ENCODE measurements around the gene EDEM1. TPM values are rescaled to one million over a fixed set of nuclear protein-coding genes. Genes with fewer than 3 reads are reported as not detected.
A peak's percentile ranks its signal among the peaks of the same experiment; 100 is the strongest.

The EDEM1 gene
- total RNA-seq, 8 experiments from 2014 or later: 8.5 to 33.6 (median 13.3) TPM

DNA sequence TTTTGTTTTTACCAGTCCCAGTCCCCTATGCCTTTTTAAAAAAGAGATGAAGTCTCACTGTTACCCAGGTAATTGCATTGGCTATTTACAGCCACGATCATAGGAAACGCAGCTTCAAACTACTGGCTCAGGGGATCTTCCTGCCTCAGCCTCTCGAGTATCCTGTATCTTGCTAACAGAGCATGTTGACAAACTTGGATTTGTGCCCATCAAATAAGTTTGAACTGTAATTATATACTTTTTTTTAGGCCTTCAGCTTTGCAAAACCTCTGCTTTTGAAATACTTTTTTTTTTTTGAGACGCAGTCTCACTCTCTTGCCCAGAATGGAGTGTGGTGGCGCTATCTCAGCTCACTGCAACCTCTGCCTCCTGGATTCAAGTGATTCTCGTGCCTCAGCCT is 3.0 kb upstream of the EDEM1 start:
- Histone ChIP-seq H3K4me3 (no peak overlapping the region), H3K4me1 (replicated peaks in 1 of 2) (no peaks in the 10 kb centered on the region), H3K27ac (no peak overlapping the region)
- ATAC-seq (replicated peaks in 6 of 8): no peak
- WGBS, 10 experiments: 77 to 100% (median 92%) methylated on average over 1 to 6 of the region's 6 CpGs; no CpG with 5 or more reads in 1 of the 10 experiments
- in situ Hi-C loops (cut with MboI; ENCODE audit: low pct_unique_long_range_greater_than_20kb in 2 of 9, low sequenced_read_pairs in 9 of 9, unreplicated experiment in 9 of 9): no loop called here

DNA sequence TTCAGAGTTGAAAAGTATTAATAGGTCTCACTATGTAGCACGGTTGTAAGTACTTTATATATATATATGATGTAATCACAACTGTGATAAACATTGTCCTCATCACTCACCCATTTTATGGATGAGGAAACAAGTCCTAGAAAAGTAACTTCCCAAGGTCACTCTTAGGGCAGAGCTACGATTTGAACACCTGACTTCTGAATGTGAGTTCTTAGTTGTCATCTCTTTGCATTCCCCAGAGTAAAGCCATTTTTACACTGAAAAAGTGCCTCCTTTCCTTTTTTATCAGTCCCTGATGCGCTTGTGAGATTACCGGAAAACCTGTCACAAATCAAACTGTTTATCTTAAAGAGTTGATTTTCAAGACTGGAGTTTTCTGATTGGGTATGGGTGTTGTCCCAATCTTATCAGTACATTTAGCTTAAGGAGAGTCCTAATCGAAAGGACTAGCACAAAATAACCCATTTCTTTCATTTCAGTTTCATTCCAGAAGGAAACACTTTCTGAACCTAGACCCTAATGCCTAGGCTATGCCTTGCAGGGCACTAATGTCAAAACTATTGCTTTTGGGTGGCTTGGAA is 2.3 kb upstream of the EDEM1 start:
- Histone ChIP-seq H3K4me3 (no peak overlapping the region), H3K4me1 (replicated peaks in 1 of 2) (no peaks in the 10 kb centered on the region), H3K27ac (no peak overlapping the region)
- no peak for ATAC-seq (replicated peaks in 6 of 8)
- in situ Hi-C loops (cut with MboI; ENCODE audit: low pct_unique_long_range_greater_than_20kb in 2 of 9, low sequenced_read_pairs in 9 of 9, unreplicated experiment in 9 of 9): no loop called here
- 65 to 100% (median 90%) methylated on average over 2 to 5 of the region's 5 CpGs; no CpG with 5 or more reads in 1 of the 10 experiments for WGBS, 10 experiments

DNA sequence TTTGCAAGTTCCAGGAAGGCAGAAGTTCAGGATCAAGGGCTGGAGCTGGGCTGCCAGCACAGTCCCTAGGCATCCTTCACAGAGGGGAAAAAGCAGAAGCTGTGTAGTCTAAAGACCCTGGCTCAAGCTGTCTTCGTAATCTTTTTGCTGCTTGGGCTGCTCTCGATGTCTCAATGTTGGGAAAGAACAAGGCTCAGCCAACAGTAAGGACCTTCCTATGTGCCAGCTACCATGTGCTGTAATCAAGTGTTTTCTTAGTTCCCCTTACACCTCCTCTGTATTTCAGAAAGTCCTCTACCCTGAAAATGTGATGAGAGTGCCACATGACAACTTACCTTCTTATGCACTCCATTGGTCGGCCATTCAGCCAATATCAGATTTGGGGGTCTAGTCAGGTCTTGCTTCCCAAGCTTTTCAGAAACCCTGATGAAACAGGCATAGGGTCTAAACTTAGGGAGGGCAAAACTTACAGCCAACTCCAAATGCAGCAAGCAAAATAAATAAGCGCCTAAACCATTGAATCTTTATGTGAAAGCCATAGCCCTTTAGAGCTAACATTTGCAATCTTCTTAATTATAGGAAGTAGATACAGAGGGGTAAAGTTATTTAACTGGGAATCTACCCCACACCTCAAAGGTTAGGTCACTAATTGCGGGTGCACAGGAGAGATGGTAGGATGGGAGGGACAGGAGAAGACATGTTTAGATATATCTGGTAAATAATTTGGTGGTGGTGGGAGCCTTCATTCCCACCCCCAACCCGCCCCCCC is 1.2 kb upstream of the EDEM1 start:
- peaks cover 3 to 5% of the 10 kb centered on the region in 2 donors for H3K4me1 ChIP-seq (replicated peaks in 1 of 2)
- H3K27ac ChIP-seq: no peak overlapping the region
- H3K4me3 ChIP-seq: peak overlapping the region in 3 of 5 donors; percentile 60 to 98 (median 80)
- ATAC-seq (replicated peaks in 6 of 8): peak in 2 of 8 experiments; percentile 2 to 3
- WGBS, 10 experiments: 19 to 100% (median 61%) methylated on average over 1 to 4 of the region's 6 CpGs
- in situ Hi-C loops (cut with MboI; ENCODE audit: low pct_unique_long_range_greater_than_20kb in 2 of 9, low sequenced_read_pairs in 9 of 9, unreplicated experiment in 9 of 9): no loop called here

- in situ Hi-C loops (cut with MboI; ENCODE audit: low pct_unique_long_range_greater_than_20kb in 2 of 9, low sequenced_read_pairs in 9 of 9, unreplicated experiment in 9 of 9): no loop called here
- Histone ChIP-seq H3K4me3 (peak overlapping the region; percentile 60 to 98 (median 80)), H3K4me1 (replicated peaks in 1 of 2) (peaks cover 3 to 5% of the 10 kb centered on the region in 2 donors), H3K27ac (no peak overlapping the region)
- 7 to 40% (median 18%) methylated on average over 1 to 8 of the region's 8 CpGs; no CpG with 5 or more reads in 5 of the 10 experiments for WGBS, 10 experiments
- peak in 1 of 8 experiments; percentile 0 for ATAC-seq (replicated peaks in 6 of 8)
These were observed 700 bp upstream of the EDEM1 start for GRCh38 chr3:5186858-5187155.

GRCh38 chr3:5187920-5188418 is 462 bp downstream of the EDEM1 start:
- Histone ChIP-seq H3K4me3 (peak overlapping the region; percentile 60 to 98 (median 80)), H3K27ac (peak overlapping the region; percentile 75 to 86), H3K4me1 (replicated peaks in 1 of 2) (peaks cover 3 to 5% of the 10 kb centered on the region in 2 donors)
- ATAC-seq (replicated peaks in 6 of 8): peak; percentile 23 to 45 (median 34)
- in situ Hi-C loops (cut with MboI; ENCODE audit: low pct_unique_long_range_greater_than_20kb in 2 of 9, low sequenced_read_pairs in 9 of 9, unreplicated experiment in 9 of 9): no loop called here
- WGBS, 10 experiments: no CpG with 5 or more reads among the region's 66 CpGs

DNA sequence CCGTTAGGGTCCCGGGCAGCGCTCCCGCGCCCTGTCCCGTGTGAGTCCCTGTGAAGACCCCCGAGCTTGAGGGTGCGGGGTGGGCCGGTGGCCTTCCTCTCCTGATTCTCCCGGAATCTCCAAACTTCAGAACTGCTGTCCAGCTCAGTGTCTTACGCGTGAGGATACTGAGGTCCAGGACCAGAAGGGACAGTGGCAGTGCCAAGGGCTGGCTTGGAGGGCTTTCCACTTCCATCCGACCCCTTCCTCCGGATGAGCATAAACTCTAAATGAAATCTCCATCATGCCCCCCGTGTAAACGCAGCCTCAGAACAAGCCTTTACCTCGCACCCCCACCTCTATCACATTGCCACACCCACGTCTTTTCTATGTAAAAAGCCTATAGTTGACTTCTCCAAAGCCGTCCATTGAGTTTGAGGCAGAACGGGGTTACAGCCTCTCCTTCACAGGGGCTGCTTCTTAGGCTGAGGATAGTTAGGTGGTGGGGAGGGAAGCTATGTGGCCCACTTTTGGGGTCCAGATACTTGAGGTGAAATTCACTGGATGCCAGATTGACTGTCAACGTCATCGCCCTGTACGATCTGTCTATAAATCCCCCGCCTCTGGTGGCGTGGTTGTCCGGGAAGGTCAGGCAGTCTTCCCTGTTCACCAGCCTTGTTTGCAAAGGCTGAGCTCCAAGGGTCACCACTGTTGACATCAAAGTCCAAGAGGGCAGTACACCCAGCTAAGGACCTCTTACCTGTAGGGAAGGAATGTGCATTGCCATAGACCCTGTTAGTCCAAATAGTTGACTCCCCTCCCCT is 1.1 kb downstream of the EDEM1 start:
- Histone ChIP-seq H3K27ac (peak overlapping the region; percentile 75 to 86), H3K4me3 (peak overlapping the region; percentile 60 to 98 (median 80)), H3K4me1 (replicated peaks in 1 of 2) (peaks cover 3 to 5% of the 10 kb centered on the region in 2 donors)
- peak in 4 of 8 experiments; percentile 1 to 4 (median 2) for ATAC-seq (replicated peaks in 6 of 8)
- in situ Hi-C loops (cut with MboI; ENCODE audit: low pct_unique_long_range_greater_than_20kb in 2 of 9, low sequenced_read_pairs in 9 of 9, unreplicated experiment in 9 of 9): no loop called here
- 0 to 20% (median 7%) methylated on average over 1 to 7 of the region's 26 CpGs; no CpG with 5 or more reads in 5 of the 10 experiments for WGBS, 10 experiments

GRCh38 chr3:5190147-5190791 is 2.8 kb downstream of the EDEM1 start:
- in situ Hi-C loops (cut with MboI; ENCODE audit: low pct_unique_long_range_greater_than_20kb in 2 of 9, low sequenced_read_pairs in 9 of 9, unreplicated experiment in 9 of 9): no loop called here
- 67 to 100% (median 80%) methylated on average over 1 to 7 of the region's 7 CpGs; no CpG with 5 or more reads in 1 of the 10 experiments for WGBS, 10 experiments
- Histone ChIP-seq H3K4me3 (peak overlapping the region; percentile 0 to 98 (median 3)), H3K27ac (no peak overlapping the region), H3K4me1 (replicated peaks in 1 of 2) (peaks cover 3 to 5% of the 10 kb centered on the region in 2 donors)
- ATAC-seq (replicated peaks in 6 of 8): no peak

GRCh38 chr3:5191555-5192304 is 4.2 kb downstream of the EDEM1 start:
- no peak overlapping the region for H3K4me3 ChIP-seq
- H3K4me1 ChIP-seq (replicated peaks in 1 of 2): peaks cover 4 to 5% of the 10 kb centered on the region in 2 donors
- in situ Hi-C loops (cut with MboI; ENCODE audit: low pct_unique_long_range_greater_than_20kb in 2 of 9, low sequenced_read_pairs in 9 of 9, unreplicated experiment in 9 of 9): no loop called here
- H3K27ac ChIP-seq: no peak overlapping the region
- no peak for ATAC-seq (replicated peaks in 6 of 8)
- WGBS, 10 experiments: 87 to 100% (median 92%) methylated on average over 1 to 5 of the region's 5 CpGs

- Histone ChIP-seq H3K4me1 (replicated peaks in 1 of 2) (peaks cover 13 to 14% of the 10 kb centered on the region in 2 donors), H3K4me3 (no peak overlapping the region), H3K27ac (no peak overlapping the region)
- no peak for ATAC-seq (replicated peaks in 6 of 8)
- 80 to 100% (median 100%) methylated on average over 1 to 3 of the region's 3 CpGs; no CpG with 5 or more reads in 1 of the 10 experiments for WGBS, 10 experiments
- in situ Hi-C loops (cut with MboI; ENCODE audit: low pct_unique_long_range_greater_than_20kb in 2 of 9, low sequenced_read_pairs in 9 of 9, unreplicated experiment in 9 of 9): no loop called here
These were observed 5.3 kb downstream of the EDEM1 start for GRCh38 chr3:5192571-5193365.

GRCh38 chr3:5194341-5194740 is 6.8 kb downstream of the EDEM1 start:
- Histone ChIP-seq H3K4me3 (no peak overlapping the region), H3K27ac (no peak overlapping the region), H3K4me1 (replicated peaks in 1 of 2) (peaks cover 15 to 21% of the 10 kb centered on the region in 2 donors)
- ATAC-seq (replicated peaks in 6 of 8): no peak
- WGBS, 10 experiments: 72 to 100% (median 92%) methylated on average over 1 to 2 of the region's 2 CpGs; no CpG with 5 or more reads in 2 of the 10 experiments
- in situ Hi-C loops (cut with MboI; ENCODE audit: low pct_unique_long_range_greater_than_20kb in 2 of 9, low sequenced_read_pairs in 9 of 9, unreplicated experiment in 9 of 9): no loop called here

GRCh38 chr3:5194801-5195509 is 7.4 kb downstream of the EDEM1 start:
- no peak overlapping the region for H3K27ac ChIP-seq
- H3K4me3 ChIP-seq: no peak overlapping the region
- peak; percentile 30 to 91 (median 50) for ATAC-seq (replicated peaks in 6 of 8)
- H3K4me1 ChIP-seq (replicated peaks in 1 of 2): peaks cover 15 to 21% of the 10 kb centered on the region in 2 donors
- in situ Hi-C loops (cut with MboI; ENCODE audit: low pct_unique_long_range_greater_than_20kb in 2 of 9, low sequenced_read_pairs in 9 of 9, unreplicated experiment in 9 of 9): no loop called here
- 0 to 100% (median 94%) methylated on average over 1 to 2 of the region's 2 CpGs; no CpG with 5 or more reads in 1 of the 10 experiments for WGBS, 10 experiments

Measured in motor neuron (in vitro differentiated cells).